NCI-H460 (cell line): ENCODE results near the gene TAS2R10. TPM values are rescaled to one million over a fixed set of nuclear protein-coding genes. Genes with fewer than 3 reads are reported as not detected.

Experiments
- DNase-seq: peaks from one replicate; pipeline ENCODE4 v3.0.0-alpha.2; 2016; ENCODE audit warnings: low read depth; ENCODE audit errors: extremely low read depth
- polyA plus RNA-seq: library from polyadenylated mRNA; depleted of rRNA; stranded (reverse); fragments of >200 nt; gene quantifications from 2 replicates; pipeline ENCODE4 v1.2.3, GENCODE V29; 2014; cell fraction: nucleus; rRNA removed
- total RNA-seq: library from RNA; depleted of rRNA; stranded (reverse); fragments of >200 nt; shearing (Covaris generic); gene quantifications from 2 replicates; pipeline ENCODE4 v1.2.3, GENCODE V29; 2014; rRNA removed

The TAS2R10 gene, protein sequence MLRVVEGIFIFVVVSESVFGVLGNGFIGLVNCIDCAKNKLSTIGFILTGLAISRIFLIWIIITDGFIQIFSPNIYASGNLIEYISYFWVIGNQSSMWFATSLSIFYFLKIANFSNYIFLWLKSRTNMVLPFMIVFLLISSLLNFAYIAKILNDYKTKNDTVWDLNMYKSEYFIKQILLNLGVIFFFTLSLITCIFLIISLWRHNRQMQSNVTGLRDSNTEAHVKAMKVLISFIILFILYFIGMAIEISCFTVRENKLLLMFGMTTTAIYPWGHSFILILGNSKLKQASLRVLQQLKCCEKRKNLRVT
- total RNA-seq, result 0.25 TPM in 1 of 2 replicates, not detected in the other
- polyA plus RNA-seq, result 1.0 TPM in 1 of 2 replicates, not detected in the other

DNA sequence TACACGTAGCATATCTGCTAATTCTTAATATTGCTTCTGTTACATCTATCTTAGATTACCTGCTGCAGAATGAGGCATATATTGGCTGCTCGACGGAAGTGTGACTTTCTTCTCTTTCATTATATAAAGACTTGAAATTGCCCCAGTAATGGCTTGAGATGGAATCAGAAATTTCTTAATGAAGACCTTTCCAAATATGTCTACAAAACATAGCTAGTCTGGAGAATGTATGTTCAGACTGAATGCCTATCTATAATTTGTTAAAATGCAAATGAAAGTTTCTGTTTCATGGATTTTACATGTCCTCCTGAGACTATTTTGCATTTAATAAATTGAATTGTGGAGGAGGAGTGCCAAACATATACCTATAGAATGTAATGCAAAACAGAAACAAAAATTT lies at the start of gene TAS2R10:
TSS of gene TAS2R10 (minus strand) at position 101 of the 400 bp plus-strand sequence. CDS start at position 12, 89 bp downstream.
- no peak for DNase-seq

DNA sequence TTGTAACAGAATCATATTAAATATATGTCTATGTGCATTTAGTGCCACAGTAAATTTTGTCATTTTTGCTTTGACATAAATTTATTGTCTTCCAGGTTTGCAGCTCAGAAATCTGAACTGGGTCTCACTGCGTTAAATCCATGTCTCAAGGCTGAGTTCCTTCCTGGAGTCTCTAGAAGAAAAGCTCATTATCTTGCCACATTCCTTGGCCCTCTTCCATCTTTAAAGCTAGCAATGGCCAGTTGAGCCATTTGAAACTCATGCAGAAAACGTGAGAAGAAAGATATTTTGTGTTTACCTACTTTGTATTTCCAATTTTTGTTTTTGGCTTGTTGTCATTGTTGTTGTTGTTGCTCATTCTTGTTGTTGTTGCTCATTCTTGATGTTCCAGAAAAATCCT lies 47.2 kb upstream of the TAS2R10 start:
- no peak for DNase-seq

DNA sequence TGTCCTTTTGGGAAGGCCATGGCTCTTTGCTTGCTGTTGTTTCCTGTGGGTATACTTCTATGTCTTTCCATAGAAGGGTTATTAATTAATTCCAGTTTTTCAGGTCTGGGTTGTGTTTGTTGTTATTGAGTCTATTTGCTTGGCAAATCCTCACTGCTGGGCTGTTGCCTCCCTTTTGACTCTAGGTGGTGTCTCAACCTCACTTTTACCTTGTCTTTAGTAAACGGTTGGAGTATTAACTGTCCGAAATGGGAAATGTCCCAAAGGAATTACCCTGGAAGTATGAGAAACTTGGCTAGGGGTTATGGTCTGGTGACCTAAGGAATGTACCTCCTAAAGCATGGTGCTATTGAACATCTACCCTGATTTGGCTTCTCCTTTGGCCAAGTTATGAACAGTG lies 41.2 kb upstream of the TAS2R10 start:
- DNase-seq, result no peak

DNA sequence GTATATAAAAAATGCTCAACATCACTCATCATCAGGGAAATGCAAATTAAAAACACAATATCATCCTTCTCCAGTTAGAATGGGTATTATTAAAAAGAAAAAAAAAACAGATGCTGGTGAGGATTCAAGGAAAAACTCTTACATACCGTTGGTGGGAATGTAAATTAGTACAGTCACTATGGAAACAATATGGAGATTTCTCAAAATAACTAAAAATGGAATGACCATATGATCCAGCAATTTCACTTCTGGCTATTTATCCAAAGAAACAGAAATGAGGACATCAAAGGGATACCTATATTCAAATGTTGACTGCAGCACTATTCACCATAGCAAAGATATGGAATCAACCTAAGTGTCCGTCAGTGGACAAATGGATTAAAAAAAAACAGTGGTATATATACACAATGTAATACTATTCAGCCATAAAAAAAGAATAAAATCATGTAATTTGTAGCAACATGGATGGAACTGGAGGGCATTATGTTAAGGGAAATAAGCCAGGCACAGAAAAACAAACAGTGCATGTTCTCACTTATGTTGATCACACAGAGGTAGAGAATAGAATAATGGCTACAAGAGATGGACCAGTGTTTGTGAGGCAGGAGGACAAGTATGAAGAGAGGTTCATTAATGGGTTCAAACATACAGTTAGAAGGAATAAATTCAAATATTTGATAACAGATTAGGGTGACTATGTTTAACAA lies 37.5 kb upstream of the TAS2R10 start:
- DNase-seq, result no peak

DNA sequence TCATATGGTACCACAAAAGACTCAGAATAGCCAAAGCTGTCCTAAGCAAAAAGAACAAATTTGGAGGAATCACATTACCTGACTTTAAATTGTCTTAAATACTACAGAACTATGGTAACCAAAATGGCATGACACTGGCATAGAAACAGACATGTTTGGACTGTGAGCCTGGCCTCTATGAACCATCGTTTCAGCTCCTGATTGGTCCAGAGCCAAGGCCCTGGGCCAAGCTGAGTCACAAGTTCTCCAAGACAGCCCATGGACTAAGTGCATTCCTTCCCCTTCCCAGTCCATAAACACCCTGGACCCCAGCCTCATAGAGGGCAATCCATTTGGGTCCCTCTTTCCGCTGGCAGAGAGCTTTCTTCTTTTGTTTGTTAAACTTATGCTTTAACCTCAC lies 35.2 kb upstream of the TAS2R10 start:
- DNase-seq, result no peak

DNA sequence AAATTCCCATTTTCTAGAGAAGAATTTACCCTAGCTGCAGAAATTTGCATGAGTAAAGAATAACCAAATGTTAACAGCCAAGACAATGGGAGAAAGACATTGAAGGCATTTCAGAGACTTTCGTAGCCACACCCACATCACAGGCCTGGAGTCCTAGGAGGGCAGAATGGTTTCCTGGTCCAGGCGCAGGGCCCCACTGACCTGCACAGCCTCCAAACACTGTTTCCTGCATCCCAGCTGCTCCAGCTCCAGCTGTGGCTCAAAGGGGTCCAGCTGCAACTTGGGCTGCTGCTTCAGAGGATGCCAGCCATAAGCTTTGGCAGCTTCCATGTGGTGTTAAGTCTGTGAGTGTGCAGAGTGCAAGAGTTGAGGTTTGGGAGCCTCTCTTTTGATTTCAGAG lies 29.6 kb upstream of the TAS2R10 start:
- no peak for DNase-seq

DNA sequence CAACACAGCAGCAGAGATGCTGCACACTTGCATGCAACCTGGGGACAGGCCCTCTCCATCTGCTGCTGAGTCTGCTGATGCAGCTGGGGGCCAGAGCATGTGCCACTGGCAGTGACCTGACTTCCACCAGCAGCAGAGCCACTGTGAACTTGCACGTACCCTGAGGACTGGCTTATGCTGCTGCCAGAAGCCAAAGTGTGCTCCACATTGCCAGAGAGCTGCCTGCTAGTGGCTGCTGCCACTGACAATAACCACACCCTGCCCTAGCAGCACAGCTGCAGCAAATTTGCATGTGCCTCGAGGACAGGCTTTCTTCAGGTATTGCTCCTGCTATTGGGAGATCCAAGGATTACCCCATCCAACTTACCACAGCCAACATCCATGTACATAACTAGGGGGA lies 27.6 kb upstream of the TAS2R10 start:
- no peak for DNase-seq

DNA sequence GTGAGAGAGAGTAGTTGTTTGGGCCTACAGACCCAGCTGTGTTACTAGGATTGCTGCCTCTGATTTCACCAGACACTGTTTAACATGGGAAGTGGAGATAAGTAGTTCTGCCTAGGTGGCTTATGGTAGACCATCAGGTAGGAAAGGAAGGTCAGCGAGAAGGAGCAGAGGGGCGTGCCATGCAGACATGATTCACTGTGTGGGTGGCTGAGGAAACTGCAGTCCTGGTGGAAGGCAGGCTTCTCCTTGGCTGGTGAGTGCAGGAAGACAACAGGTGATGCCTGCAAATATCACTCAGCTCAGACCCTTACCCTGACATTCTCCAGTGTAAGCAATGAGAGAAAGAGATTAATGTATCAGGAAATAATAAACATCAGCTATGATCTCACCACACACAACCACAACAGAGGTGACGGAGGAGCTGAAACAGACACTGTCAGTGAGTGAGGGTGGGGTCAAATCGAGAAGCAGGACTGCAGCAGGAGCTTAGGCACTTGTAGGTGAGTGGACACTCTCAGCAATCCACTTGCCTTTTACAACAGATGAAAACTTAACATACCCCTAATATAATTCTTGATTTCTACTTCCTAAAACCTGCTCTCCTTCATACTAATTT lies 25.2 kb upstream of the TAS2R10 start:
- DNase-seq, result no peak

DNA sequence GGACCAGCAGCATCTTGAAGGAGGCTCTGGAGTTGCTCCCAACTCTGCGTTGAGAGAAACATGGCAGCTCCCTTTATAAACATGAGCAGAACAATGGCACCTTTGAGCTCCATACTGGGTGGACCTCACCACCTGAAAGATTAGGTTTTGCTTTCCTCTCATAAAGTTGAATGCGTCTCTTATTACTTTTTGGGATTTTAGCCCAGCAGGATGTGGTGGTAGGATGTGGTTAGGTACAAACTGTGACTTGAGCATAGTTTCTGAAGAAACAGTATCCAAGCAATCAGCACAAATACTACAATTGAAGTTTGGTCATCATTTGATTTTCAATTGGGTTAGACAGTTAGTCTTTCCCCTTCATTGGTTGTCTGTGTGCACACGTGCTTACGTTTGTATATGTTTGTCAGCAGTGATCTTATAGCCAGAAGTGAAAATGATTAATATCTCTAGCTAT lies 23.3 kb upstream of the TAS2R10 start, which contains the start of gene PRR4:
TSS of gene PRR4 (minus strand) at position 51 of the 454 bp plus-strand sequence. CDS start at position 13, 38 bp downstream.
- DNase-seq, result no peak

DNA sequence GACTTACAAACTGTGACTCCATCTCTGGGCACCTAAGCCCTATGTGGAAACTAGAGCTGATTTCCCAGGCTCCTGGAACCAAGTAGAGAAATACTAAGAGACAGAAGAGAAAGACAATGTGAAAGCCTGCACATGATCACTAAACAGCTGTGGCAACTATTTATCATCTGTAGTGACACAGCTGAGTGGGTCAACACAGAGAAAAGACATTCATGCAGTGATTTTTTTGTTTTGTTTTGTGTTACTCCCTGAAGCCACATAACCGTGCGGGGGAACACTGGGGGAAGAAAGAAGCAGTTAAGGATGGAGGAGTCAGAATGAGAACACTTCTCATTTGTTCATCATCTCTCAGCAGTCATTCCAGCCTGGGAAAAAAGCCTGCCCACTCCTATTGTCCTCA lies 21.6 kb upstream of the TAS2R10 start:
- DNase-seq, result no peak

DNA sequence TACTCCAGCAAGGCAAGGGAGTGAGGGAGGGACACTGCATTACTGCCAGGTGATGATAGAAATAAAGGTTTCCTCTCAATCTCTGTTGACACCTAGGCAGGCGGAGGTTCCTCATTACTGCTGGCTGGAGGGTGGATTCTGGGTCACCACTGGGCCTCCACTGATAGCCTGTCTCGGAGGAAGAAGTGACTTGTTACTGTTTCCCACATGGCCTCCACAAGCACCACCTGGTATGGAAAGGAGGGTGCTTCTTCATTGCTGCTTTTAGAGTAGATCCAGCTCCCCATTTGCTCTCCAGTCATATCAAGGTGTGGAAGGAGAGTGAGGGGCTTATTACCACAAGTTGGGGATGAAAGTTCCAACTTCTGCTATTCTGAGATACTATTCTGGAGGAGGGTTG lies 16.7 kb upstream of the TAS2R10 start:
- no peak for DNase-seq

DNA sequence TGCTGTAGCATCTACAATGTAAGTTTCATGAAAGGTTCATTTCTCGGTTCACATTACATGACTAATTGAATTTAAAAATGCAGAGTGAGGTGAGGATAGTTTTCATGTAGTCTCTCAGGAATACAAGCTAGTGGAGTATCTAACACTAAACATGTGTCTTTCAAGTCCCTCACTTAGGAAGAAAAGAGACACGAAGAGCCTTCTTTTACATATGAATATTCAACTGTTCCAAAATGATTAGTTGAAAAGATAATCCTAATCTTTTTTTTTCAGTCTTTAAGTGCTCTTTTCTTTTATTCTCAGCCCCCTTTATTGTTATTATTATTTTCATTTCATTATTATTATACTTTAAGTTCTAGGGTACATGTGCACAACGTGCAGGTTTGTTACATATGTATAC lies 12.3 kb upstream of the TAS2R10 start:
- DNase-seq, result no peak

DNA sequence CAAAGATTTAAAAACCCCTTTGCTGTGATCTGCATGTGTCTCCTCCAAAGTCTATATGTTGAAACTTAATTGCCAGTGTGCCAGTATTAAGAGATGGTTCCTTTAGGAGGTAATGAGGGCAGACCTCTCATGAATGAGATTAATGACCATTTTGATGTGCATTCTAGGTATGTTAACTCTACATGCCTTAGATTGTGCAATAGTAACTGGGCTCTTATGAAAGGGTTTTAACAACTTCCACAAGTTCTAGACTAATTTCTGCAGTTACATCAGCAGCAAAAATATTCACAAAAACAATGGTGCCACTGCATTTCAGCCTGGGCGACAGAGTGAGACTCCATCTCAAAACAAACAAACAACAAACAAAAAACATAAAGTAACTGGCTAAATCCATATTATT lies 3.8 kb upstream of the TAS2R10 start:
- no peak for DNase-seq

DNA sequence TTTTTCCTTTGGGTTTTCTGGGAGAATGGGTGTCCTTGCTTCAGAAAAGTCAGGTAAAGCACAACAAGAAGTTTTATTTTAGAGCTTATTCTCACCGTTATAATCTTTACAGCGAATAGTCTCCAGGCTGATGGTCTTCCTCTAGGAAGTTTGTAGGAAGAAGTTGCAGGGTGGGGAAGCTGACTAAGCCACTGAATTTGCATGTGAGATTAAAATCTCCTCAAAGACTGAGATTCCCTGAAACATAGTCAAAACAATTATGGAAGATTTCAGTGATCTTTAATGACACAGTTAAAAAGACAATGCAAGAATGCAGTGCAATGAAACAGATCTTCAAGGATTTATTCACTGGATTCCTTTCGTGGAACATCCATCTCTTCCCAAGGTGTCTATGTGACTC lies 1.2 kb downstream of the TAS2R10 start:
- no peak for DNase-seq

DNA sequence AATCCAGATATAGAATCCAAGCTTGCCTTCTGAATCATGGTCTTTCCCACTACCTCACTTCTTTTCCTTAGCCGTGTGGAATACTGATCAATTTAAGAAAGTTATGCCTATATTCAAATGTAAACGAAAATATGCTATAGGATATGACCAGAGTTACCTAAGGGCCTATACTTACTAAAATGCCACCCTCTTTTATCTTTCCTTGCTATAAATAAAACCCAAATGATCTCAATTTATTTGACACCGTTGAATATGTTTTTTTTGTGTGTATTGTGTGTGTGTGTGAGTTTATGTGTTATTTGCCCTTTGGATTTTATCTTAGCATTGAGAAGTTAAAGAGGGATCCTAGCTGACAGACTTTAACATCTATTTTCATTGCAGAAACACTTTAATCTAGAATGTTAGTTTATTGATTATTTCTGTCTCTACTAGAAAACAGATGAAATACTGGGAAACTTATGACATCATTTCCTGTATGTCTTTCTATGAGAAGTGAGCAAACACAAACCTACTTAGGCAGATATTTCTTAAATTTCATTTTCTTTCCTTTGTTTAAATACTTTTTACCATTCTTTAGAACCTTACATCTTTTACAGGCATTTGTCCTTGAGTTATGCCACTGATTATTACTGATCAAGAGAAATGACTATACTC lies 14.1 kb downstream of the TAS2R10 start:
- no peak for DNase-seq

DNA sequence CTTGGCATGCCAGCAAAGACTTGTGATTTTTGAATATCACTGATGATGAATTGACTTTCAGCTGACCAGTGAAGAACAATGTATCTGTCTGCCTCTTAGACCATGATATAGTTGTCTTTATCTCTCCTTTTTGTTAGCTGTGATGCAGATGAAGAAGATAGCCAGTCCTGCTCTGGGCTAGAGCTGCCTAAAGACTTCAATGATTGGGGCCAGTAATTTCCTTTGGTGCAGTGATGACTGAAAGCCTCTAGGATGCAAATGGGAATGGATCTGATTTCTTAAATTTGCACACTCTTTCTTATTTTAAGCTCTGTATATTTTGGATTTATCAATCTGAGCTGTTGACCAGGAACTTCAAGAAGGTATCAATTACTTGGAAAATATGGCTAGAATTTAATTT lies 16.1 kb downstream of the TAS2R10 start, which contains the start of gene TAS2R9:
TSS of gene TAS2R9 (minus strand) at position 101 of the 400 bp plus-strand sequence. CDS start at position 8, 93 bp downstream.
- DNase-seq, result no peak

DNA sequence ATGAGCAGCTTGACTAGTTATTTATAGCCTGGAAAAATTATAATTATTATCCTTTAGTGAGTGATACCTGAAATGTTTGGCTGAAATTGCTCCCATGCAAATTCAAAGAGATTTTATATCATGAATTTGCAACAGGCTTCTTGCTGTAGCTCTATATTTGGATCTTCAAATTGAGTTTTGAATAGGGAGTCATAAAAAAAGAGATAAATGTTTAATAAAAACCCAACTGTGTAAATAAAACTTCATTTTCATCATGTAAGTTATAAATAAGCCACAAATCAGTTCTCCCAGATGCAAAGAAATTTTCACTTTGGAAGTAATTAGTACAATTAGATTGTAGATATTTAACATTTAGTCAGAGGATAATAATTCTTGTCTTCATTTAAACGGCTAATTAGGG lies 19.0 kb downstream of the TAS2R10 start, which contains the start of gene TAS2R8:
TSS of gene TAS2R8 (minus strand) at position 101 of the 400 bp plus-strand sequence. CDS start 306 bp downstream, outside the sequence.
- no peak for DNase-seq

DNA sequence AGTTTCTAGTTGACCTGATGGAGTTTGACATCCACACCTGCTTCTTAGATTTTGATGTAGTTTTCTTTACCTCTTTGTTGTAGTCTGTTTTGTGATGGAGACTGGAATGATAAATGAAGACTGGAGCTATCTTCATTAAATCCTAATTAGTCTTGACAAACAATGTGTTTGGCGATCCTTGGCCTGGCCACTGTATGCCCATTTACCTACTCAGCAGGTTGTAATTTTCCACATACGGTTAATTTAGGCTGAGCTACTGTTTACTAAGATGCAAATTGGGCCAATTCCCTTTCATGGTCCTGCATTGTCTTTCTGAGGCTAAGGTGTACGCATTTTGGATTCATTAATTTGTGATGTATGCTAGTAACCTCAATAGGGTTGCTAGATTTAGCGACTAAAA lies 23.6 kb downstream of the TAS2R10 start, which contains the start of gene TAS2R7:
TSS of gene TAS2R7 (minus strand) at position 41 of the 400 bp plus-strand sequence. CDS start 57 bp downstream, outside the sequence.
- DNase-seq, result no peak

DNA sequence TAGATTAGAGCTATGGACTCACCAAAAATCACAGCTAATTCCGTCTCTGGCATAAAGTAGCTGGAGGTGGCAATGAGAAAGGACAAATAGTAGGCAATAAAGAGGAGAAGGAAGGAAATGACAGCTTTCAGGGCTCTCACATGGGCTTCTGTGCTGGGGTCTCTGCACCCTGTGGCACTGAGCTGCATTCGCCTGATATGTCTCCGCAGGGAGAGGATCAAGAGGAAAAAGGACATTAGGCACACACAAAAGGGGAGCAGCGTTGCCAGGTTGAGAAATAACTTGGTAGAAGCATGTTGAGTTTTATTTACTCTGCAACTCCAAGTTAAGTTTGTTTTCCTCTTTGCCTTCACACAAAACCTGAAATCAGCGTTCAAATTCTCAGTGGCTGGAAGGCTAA lies 24.4 kb downstream of the TAS2R10 start:
- DNase-seq, result no peak

DNA sequence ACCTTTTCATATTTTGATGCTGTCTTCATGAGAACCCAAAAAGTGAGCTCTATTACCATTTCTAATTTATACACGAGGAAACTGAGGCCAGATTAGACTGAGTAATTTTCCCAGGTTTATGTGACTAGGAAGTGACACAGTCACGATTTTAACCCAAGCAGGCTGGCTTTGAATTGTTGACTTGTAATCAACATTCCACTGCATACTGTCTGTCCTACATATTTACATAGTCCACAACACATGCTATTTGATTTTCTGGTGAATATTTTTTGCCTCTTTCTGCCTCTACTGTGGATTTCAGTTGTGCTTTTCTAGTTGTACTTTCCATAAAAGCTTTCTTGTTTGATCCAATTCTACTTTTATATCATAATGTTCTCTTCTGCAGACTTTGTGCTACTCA lies 31.9 kb downstream of the TAS2R10 start:
- DNase-seq, result no peak
